AG04450 (cell line): ENCODE results near the gene ULK1. TPM values are rescaled to one million over a fixed set of nuclear protein-coding genes. Genes with fewer than 3 reads are reported as not detected.

ENCODE experiments used
- CTCF ChIA-PET: fragments of 300-600, 350-600 bp; formaldehyde crosslinking; extraction: SDS; loops from one replicate; lab custom pipeline; 2022; ENCODE audit warnings: antibody characterized with exemption, inconsistent platforms; lab: Charles Lee
- POLR2A ChIA-PET: fragments of 350-600 bp; formaldehyde crosslinking; extraction: SDS; loops from one replicate; lab custom pipeline; 2021; ENCODE audit warnings: antibody characterized with exemption, inconsistent platforms; lab: Yijun Ruan, JAX
- DNase-seq: peaks from one replicate; pipeline ENCODE4 v3.0.0-alpha.2; 2011; ENCODE audit warnings: low read depth, low spot score
- H3K27ac ChIP-seq: one replicate; pipeline ENCODE4 v1.5.1; 2012; ENCODE audit warnings: low read depth, low read length, control low read depth
- H3K27me3 ChIP-seq: one replicate; pipeline ENCODE4 v1.6.0; 2012; ENCODE audit warnings: low read length; ENCODE audit not compliant: control insufficient read depth, insufficient read depth
- H3K4me3 ChIP-seq: 2 replicates; pipeline ENCODE4 v1.5.1; 2011; ENCODE audit warnings: mild to moderate bottlenecking, low read depth, low read length, control low read depth
- H3K9me3 ChIP-seq: 2 replicates; pipeline ENCODE4 v1.5.1; 2012; ENCODE audit warnings: low read length; ENCODE audit not compliant: control insufficient read depth, insufficient read depth
- CTCF ChIP-seq: IDR thresholded peaks from 2 replicates; pipeline ENCODE4 v1.5.1; 2011; ENCODE audit warnings: low read depth, low read length, control low read depth, inconsistent platforms
- polyA plus RNA-seq: library from polyadenylated mRNA; depleted of rRNA; stranded (reverse); fragments of >200 nt; gene quantifications from 2 replicates; pipeline ENCODE4 v1.2.3, GENCODE V29; 2011

The ULK1 gene
- polyA plus RNA-seq, 1 experiment, result 4.6 TPM

DNA sequence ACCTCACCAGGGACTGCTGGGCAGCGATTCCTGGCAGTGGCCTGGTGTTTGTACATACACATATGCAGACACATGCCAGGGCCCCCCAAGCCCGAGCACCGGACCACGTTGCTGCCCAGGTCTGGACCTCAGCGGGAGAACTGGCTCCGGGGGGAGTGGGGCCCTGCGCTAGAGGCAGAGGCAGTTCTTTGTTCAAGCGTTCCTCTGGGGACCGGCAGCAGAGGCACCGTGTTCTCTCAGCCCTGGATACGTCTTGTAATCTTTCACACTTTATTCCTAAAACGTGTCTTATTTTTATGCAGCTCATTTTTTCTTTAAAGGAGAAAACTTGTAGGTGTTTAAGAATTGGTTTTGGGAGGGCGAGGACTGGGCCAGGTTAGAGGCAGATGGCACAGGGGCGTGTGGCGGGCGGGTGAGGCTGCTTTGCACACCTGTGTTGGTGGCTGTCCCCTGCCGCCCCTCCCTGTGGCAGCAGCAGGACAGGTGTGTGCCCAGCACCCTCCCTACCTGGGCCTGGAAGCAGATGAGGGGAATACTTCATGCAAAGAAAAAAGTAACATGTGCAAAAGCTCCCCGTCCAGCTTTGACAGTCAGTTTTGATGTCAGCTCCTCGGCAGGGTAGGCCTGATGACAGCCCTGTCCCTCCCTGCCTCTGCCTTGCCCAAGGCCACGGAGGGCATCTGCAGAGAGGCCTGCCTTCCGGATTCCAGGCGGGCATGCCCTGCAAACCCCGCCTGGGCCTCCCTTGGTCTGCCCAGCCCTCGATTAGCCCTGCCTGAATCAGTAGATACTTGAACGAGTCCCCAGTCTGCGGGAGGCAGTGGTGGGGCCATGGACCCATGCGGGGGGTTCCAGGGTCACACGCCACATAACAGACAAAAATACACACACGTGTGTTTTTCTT lies 27.7 kb downstream of the ULK1 start:
- ChIA-PET CTCF (no interaction called here), POLR2A (interaction anchor here (0.6 kb wide), 1 partner anchor 10 kb away, joined by 3 read pairs; no protein-coding TSS in a partner anchor)
- peaks cover 5% of the 10 kb centered on the region; the same call in 1 of the 2 replicates for H3K9me3 ChIP-seq
- no peak overlapping the region for H3K4me3 ChIP-seq
- TF ChIP-seq CTCF, result no peak
- no peak for DNase-seq
- no peak overlapping the region for H3K27ac ChIP-seq
- no peaks in the 10 kb centered on the region for H3K27me3 ChIP-seq

GRCh38 chr12:131922772-131923171 lies 28.4 kb downstream of the ULK1 start:
- POLR2A ChIA-PET, result no interaction called here
- H3K27me3 ChIP-seq, result no peaks in the 10 kb centered on the region
- CTCF ChIA-PET, result no interaction called here
- H3K27ac ChIP-seq, result no peak overlapping the region
- peaks cover 10% of the 10 kb centered on the region; the same call in 1 of the 2 replicates for H3K9me3 ChIP-seq
- H3K4me3 ChIP-seq, result no peak overlapping the region
- DNase-seq, result no peak
- no peak for TF ChIP-seq CTCF

GRCh38 chr12:131923260-131923659 lies 28.8 kb downstream of the ULK1 start:
- TF ChIP-seq CTCF, result no peak
- ChIA-PET POLR2A (no interaction called here), CTCF (no interaction called here)
- Histone ChIP-seq H3K27me3 (no peaks in the 10 kb centered on the region), H3K27ac (no peak overlapping the region), H3K4me3 (no peak overlapping the region), H3K9me3 (peaks cover 10% of the 10 kb centered on the region; the same call in 1 of the 2 replicates)
- DNase-seq, result no peak

- Histone ChIP-seq H3K4me3 (no peak overlapping the region), H3K9me3 (peaks cover 12% of the 10 kb centered on the region; the same call in 1 of the 2 replicates), H3K27ac (no peak overlapping the region), H3K27me3 (no peaks in the 10 kb centered on the region)
- DNase-seq, result no peak
- ChIA-PET POLR2A (interaction anchor here (0.7 kb wide), 2 partner anchors 7 to 58 kb away, joined by 6 to 11 read pairs; no protein-coding TSS in a partner anchor), CTCF (interaction anchor here (0.6 kb wide), 2 partner anchors 16 to 146 kb away, joined by 3 to 4 read pairs; no protein-coding TSS in a partner anchor)
- no peak for TF ChIP-seq CTCF
Measured at GRCh38 chr12:131927110-131928079, 33.0 kb downstream of the ULK1 start.
